Astrocyte (in vitro differentiated cells and primary cell): ENCODE measurements around the gene PCGF3. TPM values are rescaled to one million over a fixed set of nuclear protein-coding genes. Genes with fewer than 3 reads are reported as not detected.
A peak's percentile ranks its signal among the peaks of the same experiment; 100 is the strongest.

Experiments used
- DNase-seq: peaks from one replicate; pipeline ENCODE4 v3.0.0-alpha.2; 2010; ENCODE audit warnings: low read depth
- FAIRE-seq: peaks from 2 replicates; lab custom pipeline; 2011; peaks lifted over from hg19 to GRCh38; lab: Jason Lieb, UNC
- H2AFZ ChIP-seq: 2 replicates; pipeline ENCODE4 v1.6.0; 2012; ENCODE audit warnings: low read depth, low read length, inconsistent platforms
- H3K27ac ChIP-seq: 2 replicates; pipeline ENCODE4 v1.5.1; 2011; ENCODE audit warnings: low read depth, low read length, inconsistent platforms
- H3K27me3 ChIP-seq: 2 replicates; pipeline ENCODE4 v1.6.0; 2011; ENCODE audit warnings: low read length, inconsistent platforms; ENCODE audit not compliant: insufficient read depth
- H3K36me3 ChIP-seq: 2 replicates; pipeline ENCODE4 v1.5.1; 2011; ENCODE audit warnings: low read length, inconsistent platforms; ENCODE audit not compliant: insufficient read depth
- H3K4me1 ChIP-seq: 2 replicates; pipeline ENCODE4 v1.5.1; 2011; ENCODE audit warnings: low read length, inconsistent platforms; ENCODE audit not compliant: insufficient read depth
- H3K4me2 ChIP-seq: 2 replicates; pipeline ENCODE4 v1.6.0; 2012; ENCODE audit warnings: low read length, inconsistent platforms
- H3K4me3 ChIP-seq: 2 replicates; pipeline ENCODE4 v1.5.1; 2011; ENCODE audit warnings: low read depth, mild to moderate bottlenecking, low read length, inconsistent platforms; ENCODE audit not compliant: insufficient read depth
- H3K79me2 ChIP-seq: 2 replicates; pipeline ENCODE4 v1.6.0; 2012; ENCODE audit warnings: mild to moderate bottlenecking, low read length, inconsistent platforms; ENCODE audit not compliant: insufficient read depth
- H3K9ac ChIP-seq: 2 replicates; pipeline ENCODE4 v1.6.0; 2012; ENCODE audit warnings: mild to moderate bottlenecking, low read length, inconsistent platforms
- H3K9me3 ChIP-seq: 2 replicates; pipeline ENCODE4 v1.5.1; 2012; ENCODE audit warnings: low read depth, mild to moderate bottlenecking, low read length, inconsistent platforms; ENCODE audit not compliant: insufficient read depth
- H4K20me1 ChIP-seq: 2 replicates; pipeline ENCODE4 v1.6.0; 2012; ENCODE audit warnings: low read length, inconsistent platforms; ENCODE audit not compliant: insufficient read depth
- H3K27ac Mint-ChIP-seq: one replicate; pipeline ENCODE4 v1.8.0; 2021; ENCODE audit warnings: mild to moderate bottlenecking, mixed read lengths; ENCODE audit not compliant: unreplicated experiment
- H3K27me3 Mint-ChIP-seq: one replicate; pipeline ENCODE4 v1.8.0; 2021; ENCODE audit warnings: low read depth, mixed read lengths; ENCODE audit not compliant: unreplicated experiment
- H3K36me3 Mint-ChIP-seq: one replicate; pipeline ENCODE4 v1.8.0; 2021; ENCODE audit warnings: low read depth, mixed read lengths; ENCODE audit not compliant: unreplicated experiment
- H3K4me1 Mint-ChIP-seq: one replicate; pipeline ENCODE4 v1.8.0; 2021; ENCODE audit warnings: low read depth, mixed read lengths; ENCODE audit not compliant: unreplicated experiment
- H3K4me3 Mint-ChIP-seq: one replicate; pipeline ENCODE4 v1.8.0; 2021; ENCODE audit warnings: mild to moderate bottlenecking, moderate library complexity, mixed read lengths; ENCODE audit not compliant: unreplicated experiment
- H3K9me3 Mint-ChIP-seq: one replicate; pipeline ENCODE4 v1.8.0; 2021; ENCODE audit warnings: mild to moderate bottlenecking, mixed read lengths; ENCODE audit not compliant: unreplicated experiment
- CTCF ChIP-seq: IDR thresholded peaks from 2 replicates; pipeline ENCODE4 v1.5.1; 2011; ENCODE audit warnings: low read depth, mild to moderate bottlenecking, inconsistent platforms, low read length, moderate library complexity; ENCODE audit not compliant: insufficient read depth
- EZH2 ChIP-seq: IDR thresholded peaks from 2 replicates; pipeline ENCODE4 v1.6.1; 2012; ENCODE audit warnings: mild to moderate bottlenecking, low read length, inconsistent platforms; ENCODE audit not compliant: insufficient read depth
- total RNA-seq: library from RNA; stranded (reverse); gene quantifications from 2 replicates; pipeline ENCODE4 v1.2.1, GENCODE V29; 2021

PCGF3 gene
- total RNA-seq, 1 donor from 2014 or later = 65.7 TPM

GRCh38 chr4:742742-743311, 37.2 kb downstream of the PCGF3 start:
- no peak for DNase-seq
- H4K20me1 ChIP-seq = peaks cover 50% of the 10 kb centered on the region

DNA sequence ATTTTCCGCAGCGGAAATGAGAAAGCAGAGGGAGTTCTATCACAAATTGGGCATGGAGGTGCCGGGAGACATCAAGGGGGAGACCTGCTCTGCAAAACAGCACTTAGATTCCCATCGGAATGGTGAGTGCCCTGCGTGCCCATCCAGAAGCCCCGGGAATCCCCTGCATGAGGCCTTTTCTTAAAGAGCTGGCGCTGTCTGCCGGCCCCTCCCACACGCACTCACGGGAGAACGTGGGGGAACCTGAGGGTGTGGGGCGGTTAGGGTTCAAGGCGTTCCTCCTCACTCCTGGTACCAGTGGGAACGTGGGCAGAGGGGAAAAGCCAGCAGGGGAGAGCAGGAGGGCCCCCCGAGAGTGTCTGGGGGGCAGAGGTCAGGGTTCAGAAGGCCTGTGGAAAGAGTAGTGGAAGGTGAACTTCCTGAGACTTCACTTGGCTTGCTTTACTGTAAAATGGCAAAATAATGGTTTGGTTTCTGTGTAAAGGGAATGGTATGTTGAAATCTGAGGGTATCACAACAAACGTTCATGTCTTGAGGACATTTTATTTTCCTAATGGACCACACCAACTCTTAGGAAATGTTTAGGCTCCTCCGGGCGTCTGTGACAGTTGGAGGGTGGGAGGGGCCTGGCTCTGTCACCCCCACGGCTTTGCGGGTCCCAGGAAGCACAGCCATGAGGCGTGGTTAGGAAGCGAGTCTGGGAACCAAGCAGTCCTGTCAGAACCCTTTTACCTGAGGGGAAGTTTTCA, 38.0 kb downstream of the PCGF3 start:
- TF ChIP-seq EZH2 (no peak), CTCF (no peak)
- no peaks in the 10 kb centered on the region for H3K9me3 Mint-ChIP-seq
- no peak overlapping the region for H3K9ac ChIP-seq
- no peak for DNase-seq
- H4K20me1 ChIP-seq = peaks cover 58% of the 10 kb centered on the region
- no peak for FAIRE-seq
- no peak overlapping the region for H3K4me3 ChIP-seq
- no peaks in the 10 kb centered on the region for H3K27me3 Mint-ChIP-seq
- H3K79me2 ChIP-seq = peaks cover 11% of the 10 kb centered on the region
- H3K36me3 Mint-ChIP-seq = peaks cover 8% of the 10 kb centered on the region
- no peak overlapping the region for H3K4me3 Mint-ChIP-seq
- H3K27me3 ChIP-seq = no peaks in the 10 kb centered on the region
- H3K4me1 ChIP-seq = peaks cover 12% of the 10 kb centered on the region
- H3K27ac Mint-ChIP-seq = peak overlapping the region; percentile 41
- no peak overlapping the region for H2AFZ ChIP-seq
- no peak overlapping the region for H3K27ac ChIP-seq
- no peak overlapping the region for H3K4me2 ChIP-seq
- H3K4me1 Mint-ChIP-seq = no peaks in the 10 kb centered on the region
- peaks cover 10% of the 10 kb centered on the region for H3K36me3 ChIP-seq
- no peaks in the 10 kb centered on the region for H3K9me3 ChIP-seq

More at GRCh38 chr4:742742-743311, 37.2 kb downstream of the PCGF3 start:
- H3K4me3 ChIP-seq = no peak overlapping the region
- peaks cover 3% of the 10 kb centered on the region for H3K79me2 ChIP-seq
- H3K4me3 Mint-ChIP-seq = no peak overlapping the region
- no peaks in the 10 kb centered on the region for H3K9me3 ChIP-seq
- H3K36me3 ChIP-seq = peaks cover 10% of the 10 kb centered on the region
- H3K36me3 Mint-ChIP-seq = peaks cover 8% of the 10 kb centered on the region
- H3K27me3 Mint-ChIP-seq = no peaks in the 10 kb centered on the region
- H2AFZ ChIP-seq = no peak overlapping the region
- no peak for FAIRE-seq
- H3K9me3 Mint-ChIP-seq = no peaks in the 10 kb centered on the region
- H3K27me3 ChIP-seq = no peaks in the 10 kb centered on the region
- peak; percentile 57 for TF ChIP-seq CTCF
- TF ChIP-seq EZH2 = no peak
- no peaks in the 10 kb centered on the region for H3K4me1 Mint-ChIP-seq
- no peak overlapping the region for H3K4me2 ChIP-seq
- no peak overlapping the region for H3K27ac ChIP-seq
- no peak overlapping the region for H3K27ac Mint-ChIP-seq
- H3K4me1 ChIP-seq = peaks cover 12% of the 10 kb centered on the region
- H3K9ac ChIP-seq = no peak overlapping the region
